ENCODE measurements around the gene MAST3. TPM values are rescaled to one million over a fixed set of nuclear protein-coding genes. Genes with fewer than 3 reads are reported as not detected.

The MAST3 gene
- total and polyA plus RNA-seq, 2 of the 13 experiments (the other 11 are each of a cell fraction or from before 2014, with no cell fraction given) = 4.1 to 4.6 TPM

DNA sequence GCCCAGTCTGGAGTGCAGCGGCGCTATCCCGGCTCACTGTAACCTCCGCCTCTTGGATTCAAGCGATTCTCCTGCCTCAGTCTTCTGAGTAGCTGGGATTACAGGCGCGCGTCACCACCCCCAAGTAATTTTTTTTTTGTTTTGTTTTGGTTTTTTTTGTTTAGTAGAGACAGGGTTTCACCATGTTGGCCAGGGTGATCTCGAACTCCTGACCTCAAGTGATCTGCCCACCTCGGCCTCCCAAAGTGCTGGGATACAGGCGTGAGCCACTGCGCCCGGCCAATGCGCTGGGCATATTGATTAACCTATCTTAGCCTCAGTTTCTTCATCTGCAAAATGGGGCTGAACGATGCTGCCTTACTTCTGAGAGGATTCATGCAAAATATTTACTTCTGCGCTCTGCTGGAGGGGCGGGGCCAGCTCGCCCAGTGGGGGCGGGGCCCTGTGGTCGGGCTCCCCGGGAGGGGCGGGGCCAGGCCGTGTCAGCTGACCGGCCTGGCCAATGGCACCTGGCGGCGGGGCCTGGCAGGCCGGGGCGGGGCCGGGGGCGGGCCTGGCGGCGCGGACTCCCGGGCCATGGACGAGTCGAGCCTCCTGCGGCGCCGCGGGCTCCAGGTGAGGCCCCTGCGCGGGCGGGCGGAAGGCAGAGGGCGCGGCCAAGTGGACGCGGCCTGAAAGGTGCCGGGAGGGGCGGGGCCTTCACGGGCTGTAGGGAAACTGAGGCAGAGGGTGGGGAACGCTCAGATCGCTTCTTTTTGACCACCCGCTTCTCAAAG, at the start of gene MAST3 (continued):
- no peak for TF ChIP-seq SNAI1 (CRISPR knock-in tag; IDR thresholded peaks at IDR 0.05; ENCODE audit: borderline replicate concordance)
- TF ChIP-seq GABPB1 (CRISPR knock-in tag; IDR thresholded peaks at IDR 0.05) = peak; percentile 61; the same call in 1 of the 2 replicates
- TF ChIP-seq ARNT2 (CRISPR knock-in tag; IDR thresholded peaks at IDR 0.05; ENCODE audit: low read depth) = no peak
- TF ChIP-seq, protein P1, sequence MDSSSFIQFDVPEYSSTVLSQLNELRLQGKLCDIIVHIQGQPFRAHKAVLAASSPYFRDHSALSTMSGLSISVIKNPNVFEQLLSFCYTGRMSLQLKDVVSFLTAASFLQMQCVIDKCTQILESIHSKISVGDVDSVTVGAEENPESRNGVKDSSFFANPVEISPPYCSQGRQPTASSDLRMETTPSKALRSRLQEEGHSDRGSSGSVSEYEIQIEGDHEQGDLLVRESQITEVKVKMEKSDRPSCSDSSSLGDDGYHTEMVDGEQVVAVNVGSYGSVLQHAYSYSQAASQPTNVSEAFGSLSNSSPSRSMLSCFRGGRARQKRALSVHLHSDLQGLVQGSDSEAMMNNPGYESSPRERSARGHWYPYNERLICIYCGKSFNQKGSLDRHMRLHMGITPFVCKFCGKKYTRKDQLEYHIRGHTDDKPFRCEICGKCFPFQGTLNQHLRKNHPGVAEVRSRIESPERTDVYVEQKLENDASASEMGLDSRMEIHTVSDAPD (CRISPR knock-in tag; IDR thresholded peaks at IDR 0.05) = no peak
- TF ChIP-seq YY1 (IDR thresholded peaks at IDR 0.05; ENCODE audit: insufficient read depth, insufficient replicate concordance, low read depth, low read length) = peak; percentile 13
- TF ChIP-seq, protein P2, sequence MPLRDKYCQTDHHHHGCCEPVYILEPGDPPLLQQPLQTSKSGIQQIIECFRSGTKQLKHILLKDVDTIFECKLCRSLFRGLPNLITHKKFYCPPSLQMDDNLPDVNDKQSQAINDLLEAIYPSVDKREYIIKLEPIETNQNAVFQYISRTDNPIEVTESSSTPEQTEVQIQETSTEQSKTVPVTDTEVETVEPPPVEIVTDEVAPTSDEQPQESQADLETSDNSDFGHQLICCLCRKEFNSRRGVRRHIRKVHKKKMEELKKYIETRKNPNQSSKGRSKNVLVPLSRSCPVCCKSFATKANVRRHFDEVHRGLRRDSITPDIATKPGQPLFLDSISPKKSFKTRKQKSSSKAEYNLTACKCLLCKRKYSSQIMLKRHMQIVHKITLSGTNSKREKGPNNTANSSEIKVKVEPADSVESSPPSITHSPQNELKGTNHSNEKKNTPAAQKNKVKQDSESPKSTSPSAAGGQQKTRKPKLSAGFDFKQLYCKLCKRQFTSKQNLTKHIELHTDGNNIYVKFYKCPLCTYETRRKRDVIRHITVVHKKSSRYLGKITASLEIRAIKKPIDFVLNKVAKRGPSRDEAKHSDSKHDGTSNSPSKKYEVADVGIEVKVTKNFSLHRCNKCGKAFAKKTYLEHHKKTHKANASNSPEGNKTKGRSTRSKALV (CRISPR knock-in tag; IDR thresholded peaks at IDR 0.05) = no peak
- 0 out of 2 replicates have a peak, but pooled peaks have one; percentile 49 for TF ChIP-seq ZNF205 (CRISPR knock-in tag; IDR thresholded peaks at IDR 0.05)
- no peak for TF ChIP-seq MIER3 (CRISPR knock-in tag; IDR thresholded peaks at IDR 0.05; ENCODE audit: borderline replicate concordance)
- peak; percentile 97; the same call in 1 of the 2 replicates for TF ChIP-seq CHD4 (IDR thresholded peaks at IDR 0.05; ENCODE audit: borderline replicate concordance, low read length)
- peak; percentile 88 for TF ChIP-seq RCOR2 (CRISPR knock-in tag; IDR thresholded peaks at IDR 0.05)
- TF ChIP-seq RXRA (CRISPR knock-in tag; IDR thresholded peaks at IDR 0.05) = 0 out of 2 replicates have a peak, but pooled peaks have one; percentile 33
- no peak for TF ChIP-seq ZNF136 (CRISPR knock-in tag; IDR thresholded peaks at IDR 0.05; ENCODE audit: low read depth)
- TF ChIP-seq ZMYM2 (CRISPR knock-in tag; IDR thresholded peaks at IDR 0.05) = peak; percentile 76; the same call in 1 of the 2 replicates
- peak; percentile 15; the same call in 1 of the 2 replicates for TF ChIP-seq KDM2A (CRISPR knock-in tag; IDR thresholded peaks at IDR 0.05; ENCODE audit: borderline replicate concordance, low read depth)
- no peak for TF ChIP-seq ZNF775 (CRISPR knock-in tag; IDR thresholded peaks at IDR 0.05; ENCODE audit: borderline replicate concordance)
- TF ChIP-seq JUNB (CRISPR knock-in tag; IDR thresholded peaks at IDR 0.05; ENCODE audit: borderline replicate concordance) = no peak
- no peak for TF ChIP-seq SRSF4 (IDR thresholded peaks at IDR 0.05; ENCODE audit: low read depth, low read length, poor library complexity, severe bottlenecking)
- TF ChIP-seq ZNF629 (CRISPR knock-in tag; conservative IDR thresholded peaks at IDR 0.05) = peak; percentile 99
- TF ChIP-seq, protein P3, sequence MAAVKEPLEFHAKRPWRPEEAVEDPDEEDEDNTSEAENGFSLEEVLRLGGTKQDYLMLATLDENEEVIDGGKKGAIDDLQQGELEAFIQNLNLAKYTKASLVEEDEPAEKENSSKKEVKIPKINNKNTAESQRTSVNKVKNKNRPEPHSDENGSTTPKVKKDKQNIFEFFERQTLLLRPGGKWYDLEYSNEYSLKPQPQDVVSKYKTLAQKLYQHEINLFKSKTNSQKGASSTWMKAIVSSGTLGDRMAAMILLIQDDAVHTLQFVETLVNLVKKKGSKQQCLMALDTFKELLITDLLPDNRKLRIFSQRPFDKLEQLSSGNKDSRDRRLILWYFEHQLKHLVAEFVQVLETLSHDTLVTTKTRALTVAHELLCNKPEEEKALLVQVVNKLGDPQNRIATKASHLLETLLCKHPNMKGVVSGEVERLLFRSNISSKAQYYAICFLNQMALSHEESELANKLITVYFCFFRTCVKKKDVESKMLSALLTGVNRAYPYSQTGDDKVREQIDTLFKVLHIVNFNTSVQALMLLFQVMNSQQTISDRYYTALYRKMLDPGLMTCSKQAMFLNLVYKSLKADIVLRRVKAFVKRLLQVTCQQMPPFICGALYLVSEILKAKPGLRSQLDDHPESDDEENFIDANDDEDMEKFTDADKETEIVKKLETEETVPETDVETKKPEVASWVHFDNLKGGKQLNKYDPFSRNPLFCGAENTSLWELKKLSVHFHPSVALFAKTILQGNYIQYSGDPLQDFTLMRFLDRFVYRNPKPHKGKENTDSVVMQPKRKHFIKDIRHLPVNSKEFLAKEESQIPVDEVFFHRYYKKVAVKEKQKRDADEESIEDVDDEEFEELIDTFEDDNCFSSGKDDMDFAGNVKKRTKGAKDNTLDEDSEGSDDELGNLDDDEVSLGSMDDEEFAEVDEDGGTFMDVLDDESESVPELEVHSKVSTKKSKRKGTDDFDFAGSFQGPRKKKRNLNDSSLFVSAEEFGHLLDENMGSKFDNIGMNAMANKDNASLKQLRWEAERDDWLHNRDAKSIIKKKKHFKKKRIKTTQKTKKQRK (IDR thresholded peaks at IDR 0.05; ENCODE audit: low read length) = no peak
- no peak for TF ChIP-seq ZNF670 (CRISPR knock-in tag; IDR thresholded peaks at IDR 0.05; ENCODE audit: borderline replicate concordance)
- TF ChIP-seq HMG20A (CRISPR knock-in tag; IDR thresholded peaks at IDR 0.05; ENCODE audit: borderline replicate concordance) = 0 out of 2 replicates have a peak, but pooled peaks have one; percentile 15
- no peak for TF ChIP-seq NCOR1 (IDR thresholded peaks at IDR 0.05; ENCODE audit: borderline replicate concordance, low read length)
- no peak for TF ChIP-seq ZNF333 (CRISPR knock-in tag; IDR thresholded peaks at IDR 0.05; ENCODE audit: borderline replicate concordance)

Data from HepG2 (cell line).